Measurements from ENCODE around the gene CTNNA2.
"Not testable (repeated sequence)": the region's sequence is repeated elsewhere in the genome, so short reads cannot be mapped to it uniquely, and the experiment has no call there.

Gene CTNNA2

DNA sequence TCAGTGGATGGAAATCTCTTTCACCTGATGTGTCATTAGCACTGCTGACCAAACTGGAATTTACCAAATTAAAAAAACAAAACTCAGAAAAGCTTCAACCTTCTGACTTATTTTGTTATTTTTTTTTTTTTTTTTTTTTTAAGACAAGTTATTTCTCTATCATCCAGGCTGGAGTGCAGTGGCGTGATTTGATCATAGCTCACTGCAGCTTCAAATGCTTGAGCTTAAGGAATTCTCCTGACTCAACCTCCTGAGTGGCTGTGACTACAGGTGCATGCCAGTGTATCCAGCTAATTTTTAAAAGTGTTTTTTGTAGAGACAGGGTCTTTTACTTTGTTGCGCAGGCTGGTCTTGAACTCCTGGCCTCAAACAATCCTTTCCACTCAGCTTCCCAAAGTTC is 636.1 kb downstream of the CTNNA2 start:
- DNase-seq (ENCODE audit: low read depth): no peak

DNA sequence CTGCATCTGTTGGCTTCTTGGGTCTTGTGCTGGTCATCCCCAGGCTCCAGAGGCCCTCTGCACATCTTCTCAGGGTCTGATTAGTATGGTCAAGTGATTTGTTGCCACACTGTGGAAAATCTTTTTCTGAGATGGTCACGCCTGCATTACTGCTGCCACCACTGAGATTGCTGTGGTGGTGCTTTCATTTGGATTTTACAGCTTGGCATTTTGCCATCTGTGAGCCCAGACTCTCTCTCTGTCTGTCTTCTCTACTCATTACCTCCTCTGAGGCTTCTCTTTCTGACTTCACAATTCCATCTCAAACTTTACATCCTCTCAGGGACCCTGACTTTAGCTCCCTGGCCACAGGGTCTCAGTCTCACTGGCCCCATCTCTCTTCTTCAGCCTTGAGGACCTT is 637.1 kb downstream of the CTNNA2 start:
- no peak for DNase-seq (ENCODE audit: low read depth)

DNA sequence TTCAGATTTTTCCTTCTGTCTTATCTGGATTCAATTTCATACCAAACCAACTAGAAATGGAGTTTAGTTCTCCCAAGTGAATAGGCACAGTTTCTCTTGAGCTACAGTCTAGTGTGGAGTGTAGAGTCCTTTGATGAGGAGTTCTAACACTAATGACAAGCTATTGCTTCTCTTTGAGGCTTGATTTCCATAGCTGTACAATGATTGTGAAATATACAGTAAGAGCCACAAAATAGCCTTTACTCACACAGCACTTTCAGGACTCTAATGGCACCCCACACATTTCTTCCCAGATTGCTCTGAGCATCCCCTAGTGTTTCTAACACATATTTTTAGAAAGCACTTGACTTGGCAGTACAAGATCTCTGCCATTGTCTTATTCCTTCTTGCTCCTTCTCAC is 638.4 kb downstream of the CTNNA2 start:
- no peak for DNase-seq (ENCODE audit: low read depth)

DNA sequence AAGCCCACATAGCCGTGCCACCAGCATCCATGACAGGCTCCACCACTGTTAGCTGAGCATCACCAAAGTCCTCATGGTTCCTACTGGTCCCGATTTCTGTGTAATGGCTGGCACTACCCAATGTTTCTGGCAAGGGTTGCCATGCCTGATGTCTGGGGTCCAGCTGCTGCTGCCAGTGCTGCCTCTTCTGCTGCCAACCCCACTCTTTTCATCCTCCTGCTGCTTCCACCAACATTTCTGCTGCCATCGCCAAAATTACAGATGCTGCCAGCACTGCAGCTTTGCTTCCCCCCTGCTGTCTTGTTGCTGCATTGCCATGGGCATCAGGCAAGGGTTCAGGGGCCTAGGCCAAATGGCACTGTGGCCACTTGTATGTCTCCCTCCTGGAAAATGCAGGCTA is 638.8 kb downstream of the CTNNA2 start:
- no peak for DNase-seq (ENCODE audit: low read depth)

DNA sequence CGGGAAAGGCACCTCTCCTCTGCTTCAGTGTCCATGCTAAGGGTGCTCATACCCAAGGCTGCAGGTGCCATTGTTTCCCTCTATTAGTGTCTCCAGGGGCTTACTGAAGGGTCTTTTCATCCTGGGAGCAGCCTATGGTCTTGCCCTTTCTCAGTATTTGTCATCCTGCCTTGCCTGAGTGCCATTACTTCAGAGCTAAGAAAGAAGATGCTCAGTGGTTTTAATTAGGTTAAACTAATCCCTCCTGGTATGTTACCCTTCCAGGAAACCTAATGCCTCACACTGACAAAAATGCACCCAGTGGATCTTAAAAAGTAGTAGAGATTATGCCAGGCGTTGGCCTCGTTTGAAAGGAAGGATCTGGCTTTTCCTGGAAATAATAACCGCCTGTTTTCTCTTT is 640.3 kb downstream of the CTNNA2 start:
- no peak for DNase-seq (ENCODE audit: low read depth)

DNA sequence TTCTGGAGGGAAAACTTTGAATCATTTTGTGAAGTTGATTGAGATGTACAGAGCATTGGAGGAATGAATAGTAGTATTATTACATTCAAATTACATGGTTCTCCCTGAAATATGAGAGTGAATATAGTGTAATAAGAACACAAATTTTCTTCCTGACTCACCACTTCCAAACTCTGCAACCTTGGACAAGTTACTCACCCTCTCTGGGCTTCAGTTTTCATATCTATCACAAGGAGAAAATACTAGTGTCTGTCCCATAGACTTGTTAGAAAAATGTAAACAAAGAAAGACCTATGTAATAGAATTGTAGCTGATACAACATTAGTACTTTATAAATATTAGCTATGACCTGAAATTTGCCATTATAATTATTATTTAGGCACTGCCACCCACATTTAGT is 640.9 kb downstream of the CTNNA2 start:
- DNase-seq (ENCODE audit: low read depth): no peak

DNA sequence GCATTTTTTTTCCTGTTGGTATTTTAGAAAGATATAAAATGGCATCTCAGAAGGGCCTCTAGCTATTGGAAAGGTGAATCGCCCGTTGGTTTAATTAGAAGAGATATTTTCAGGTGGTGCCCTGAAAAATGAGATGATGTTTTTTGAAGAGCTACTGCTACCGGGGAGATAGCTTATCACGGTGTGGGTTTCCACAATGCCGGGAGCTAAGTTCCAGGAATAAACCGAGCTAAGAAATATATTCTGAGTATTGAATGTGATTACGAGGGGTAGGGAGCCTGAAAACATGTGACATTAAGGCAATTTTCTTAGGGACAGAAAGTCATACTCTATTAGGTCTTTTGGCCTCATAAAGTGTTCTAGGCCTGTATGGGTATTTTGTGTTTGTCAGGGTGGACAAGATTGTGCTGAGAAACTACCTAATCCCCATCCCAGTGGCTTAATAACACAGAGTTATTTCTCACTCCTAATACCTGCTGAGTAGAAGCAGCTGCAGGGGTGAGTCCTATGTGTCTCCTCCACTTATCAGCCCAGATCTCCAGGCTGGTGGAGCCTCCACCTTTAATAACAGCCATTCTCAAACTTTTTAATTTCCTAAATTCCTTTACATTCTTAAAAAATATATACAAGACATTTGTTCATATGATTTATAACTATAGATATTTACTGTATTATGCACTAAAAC is 641.5 kb downstream of the CTNNA2 start:
- DNase-seq (ENCODE audit: low read depth): no peak

DNA sequence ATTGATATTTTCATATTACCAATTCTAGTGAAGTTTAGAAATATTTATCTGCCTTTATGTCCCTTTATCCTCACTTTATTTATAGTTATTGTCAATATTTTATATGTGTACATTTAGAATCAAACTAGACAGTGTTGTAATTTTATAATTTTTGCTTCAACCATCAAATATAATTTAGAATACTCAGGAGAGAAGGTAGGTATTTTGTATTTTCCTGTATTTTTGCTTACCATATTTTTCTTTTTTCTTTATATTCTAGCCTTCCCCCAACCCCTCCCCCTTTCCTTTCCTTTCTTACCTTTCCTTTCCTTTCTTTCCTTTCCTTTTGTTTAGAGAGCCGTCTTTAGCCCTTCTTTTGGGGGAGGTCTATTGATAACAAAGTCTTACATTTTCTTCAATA is 651.5 kb downstream of the CTNNA2 start:
- DNase-seq (ENCODE audit: low read depth): no peak

DNA sequence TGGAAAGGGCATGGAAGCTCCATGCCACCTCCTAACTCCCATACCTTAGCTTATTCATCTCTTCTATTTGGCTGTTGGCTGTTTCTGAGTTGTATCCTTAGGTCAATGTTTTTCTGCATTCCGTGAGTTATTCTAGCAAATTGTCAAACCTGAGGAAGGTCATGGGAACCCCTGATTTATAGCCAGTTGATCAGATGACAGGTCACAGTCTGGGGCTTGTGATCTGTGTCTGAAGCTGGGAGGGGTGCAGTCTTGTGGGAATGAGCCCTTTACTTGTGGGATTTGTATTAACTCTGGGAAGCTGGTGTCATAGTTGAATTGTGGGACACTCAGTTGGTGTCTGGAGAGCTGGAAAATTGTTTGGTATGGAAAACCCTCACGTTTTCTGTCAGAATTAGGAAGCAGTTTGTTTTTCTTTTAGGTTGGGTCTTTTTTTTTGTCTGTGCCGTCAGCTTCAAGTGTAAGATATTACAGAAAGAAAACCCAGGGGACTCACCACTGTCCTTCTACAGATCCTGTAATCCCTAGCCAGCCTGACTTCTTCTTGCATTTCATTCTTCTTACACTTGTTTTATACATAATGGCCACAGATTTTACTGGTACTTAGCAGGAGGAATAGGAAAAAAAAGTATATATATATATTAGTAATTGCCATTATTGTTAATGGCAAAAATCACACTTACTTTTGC is 653.8 kb downstream of the CTNNA2 start:
- DNase-seq (ENCODE audit: low read depth): no peak

DNA sequence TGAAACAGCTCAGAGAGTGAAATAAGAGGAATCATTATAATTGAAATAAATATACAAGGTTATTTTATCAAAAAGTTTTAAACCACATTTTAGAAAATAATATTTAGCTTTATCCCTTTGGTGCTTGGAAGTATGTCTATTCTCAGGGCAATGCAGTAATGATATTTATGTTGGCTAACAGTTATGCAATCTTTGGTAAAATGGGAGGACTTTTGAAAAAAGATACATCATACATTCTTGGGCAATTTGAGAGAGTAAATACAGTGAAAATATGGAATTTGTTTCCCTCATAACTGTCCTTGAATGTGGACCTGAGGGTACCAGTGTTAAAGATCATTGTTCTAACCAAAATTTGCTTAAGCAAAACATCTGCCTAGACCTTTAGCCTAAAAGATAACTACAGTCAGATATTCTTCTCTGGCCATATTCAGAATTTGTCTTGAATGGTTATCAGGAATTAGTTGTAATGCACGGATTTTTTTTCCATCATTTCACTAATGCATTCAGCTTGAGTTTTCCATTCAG is 654.5 kb downstream of the CTNNA2 start:
- DNase-seq (ENCODE audit: low read depth): no peak

DNA sequence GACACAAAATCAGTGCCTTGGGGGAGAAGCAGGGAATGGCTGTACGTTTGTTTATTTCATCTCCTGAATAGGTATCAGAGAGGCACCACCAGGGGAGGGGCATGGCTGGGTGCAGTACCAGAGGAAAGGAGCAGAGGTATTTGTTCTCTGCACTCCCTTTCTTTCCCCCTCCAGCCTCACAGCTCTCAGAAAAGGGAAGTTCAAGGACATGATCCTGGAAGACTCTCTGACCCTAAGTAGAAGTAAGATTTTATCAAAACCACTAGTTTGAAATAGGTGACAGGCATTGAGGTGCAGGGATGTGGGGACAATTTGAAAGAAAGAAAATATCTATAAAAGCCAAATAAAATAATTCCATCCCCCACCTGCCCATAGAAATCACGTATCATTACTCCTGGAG is 655.2 kb downstream of the CTNNA2 start:
- DNase-seq (ENCODE audit: low read depth): no peak

DNA sequence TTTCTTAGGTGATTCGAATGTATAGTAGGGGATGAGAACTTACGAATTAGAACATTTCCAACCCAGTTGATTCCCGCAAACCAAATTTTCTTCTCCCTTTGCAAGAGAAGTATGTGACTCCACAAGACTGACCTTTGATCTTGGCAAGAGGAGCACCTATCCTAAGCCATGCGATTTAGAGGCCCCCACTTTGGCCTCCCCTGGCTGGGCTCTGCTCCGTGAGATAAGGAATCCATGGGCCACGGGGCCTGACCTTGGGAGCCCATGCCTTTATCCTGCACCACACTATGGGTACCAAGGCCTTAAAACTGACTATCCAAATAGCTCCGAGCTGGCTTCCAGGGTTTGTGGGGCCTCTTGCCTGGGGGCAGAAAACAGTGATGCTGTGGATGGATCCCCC is 656.0 kb downstream of the CTNNA2 start:
- no peak for DNase-seq (ENCODE audit: low read depth)

DNA sequence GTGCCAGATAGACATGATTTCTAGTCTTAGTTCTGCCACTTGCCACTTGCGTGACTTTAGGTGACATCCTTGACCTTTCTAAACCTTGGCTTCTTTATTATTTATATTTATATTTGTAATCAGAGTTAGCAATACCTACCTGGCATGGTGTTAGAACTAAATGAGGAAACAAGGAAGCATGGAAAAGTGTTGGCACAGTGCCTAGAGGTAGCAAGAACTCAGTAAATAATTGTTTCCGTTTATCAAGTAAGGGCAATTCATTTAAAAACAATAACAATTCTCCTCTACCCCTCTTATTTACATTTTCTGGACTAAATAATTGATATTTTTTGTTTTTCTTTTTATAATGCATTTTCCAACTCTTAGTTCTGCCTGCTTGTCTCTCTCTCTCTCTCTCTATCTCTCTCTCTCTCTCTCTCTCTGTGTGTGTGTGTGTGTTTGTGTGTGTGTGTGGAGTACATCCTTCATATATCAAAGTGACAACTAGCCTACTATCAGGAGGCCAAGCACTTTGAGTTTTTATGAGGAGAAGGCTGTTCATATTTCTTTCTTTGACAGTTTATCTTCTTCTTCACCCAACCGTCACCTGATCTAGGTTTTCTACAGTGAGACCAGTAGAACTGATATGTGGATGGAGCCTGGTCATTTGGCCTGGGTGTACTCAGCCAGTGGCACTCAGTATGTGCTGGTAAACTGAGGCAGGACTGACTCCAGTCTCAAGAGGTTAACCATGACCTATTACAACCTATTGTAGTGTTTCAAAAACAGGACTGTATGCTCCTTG is 657.2 kb downstream of the CTNNA2 start:
- DNase-seq (ENCODE audit: low read depth): no peak

DNA sequence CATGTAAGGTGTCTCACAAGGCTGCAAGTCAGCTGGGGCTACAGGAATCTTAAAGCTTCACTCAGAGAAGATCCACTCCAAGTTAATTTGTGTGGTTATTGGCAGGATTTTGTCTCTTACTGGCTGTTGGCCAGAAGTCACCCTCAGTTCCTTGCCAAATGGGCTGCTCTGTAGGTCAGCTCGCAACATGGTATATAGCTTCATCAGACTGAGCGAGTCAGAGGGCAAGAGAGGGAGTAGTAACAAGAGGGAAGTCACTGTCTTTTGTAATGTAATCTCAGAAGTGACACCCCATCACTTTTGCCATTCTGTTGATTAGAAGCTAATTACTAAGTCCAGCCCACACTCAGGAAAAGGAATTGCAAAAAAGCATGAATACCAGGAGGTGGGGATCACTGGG is 672.2 kb downstream of the CTNNA2 start:
- no peak for DNase-seq (ENCODE audit: low read depth)

DNA sequence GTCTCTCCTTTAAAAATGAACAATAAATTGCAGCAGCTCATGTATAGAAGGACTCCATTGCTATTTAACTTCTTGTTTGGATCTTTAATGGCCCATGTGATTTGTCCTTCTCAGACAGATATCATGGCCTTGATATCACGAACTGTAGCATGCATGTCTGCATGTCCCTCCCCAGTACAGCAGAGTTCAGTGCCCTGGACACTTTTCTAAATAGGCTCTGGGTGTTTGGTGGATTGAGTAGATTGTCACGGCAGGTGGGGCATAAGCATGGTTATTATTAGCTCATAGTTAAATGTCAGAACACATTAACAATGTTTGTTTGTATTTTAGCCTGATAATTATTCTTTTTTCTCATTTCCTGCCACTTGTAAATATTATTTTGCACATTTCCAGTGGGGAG is 673.4 kb downstream of the CTNNA2 start:
- DNase-seq (ENCODE audit: low read depth): no peak

DNA sequence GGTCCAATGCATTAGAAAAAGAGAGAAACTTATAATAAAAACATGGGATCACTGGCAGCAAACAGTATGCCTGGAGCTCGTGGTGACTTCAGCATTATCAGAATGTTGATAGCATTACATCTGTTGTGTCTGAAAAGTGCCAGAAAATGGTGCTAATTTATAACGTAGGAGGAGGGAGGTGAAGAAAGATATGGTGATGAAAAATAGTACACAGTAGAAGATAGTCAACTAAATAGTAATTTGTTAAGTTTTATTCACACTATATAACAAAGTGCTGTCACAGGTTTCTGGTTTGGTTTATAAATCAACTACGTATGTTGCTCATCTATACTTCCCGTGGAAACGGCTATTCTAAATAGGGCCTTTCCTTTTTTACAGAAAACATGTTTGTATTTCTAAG is 674.3 kb downstream of the CTNNA2 start:
- DNase-seq (ENCODE audit: low read depth): no peak

DNA sequence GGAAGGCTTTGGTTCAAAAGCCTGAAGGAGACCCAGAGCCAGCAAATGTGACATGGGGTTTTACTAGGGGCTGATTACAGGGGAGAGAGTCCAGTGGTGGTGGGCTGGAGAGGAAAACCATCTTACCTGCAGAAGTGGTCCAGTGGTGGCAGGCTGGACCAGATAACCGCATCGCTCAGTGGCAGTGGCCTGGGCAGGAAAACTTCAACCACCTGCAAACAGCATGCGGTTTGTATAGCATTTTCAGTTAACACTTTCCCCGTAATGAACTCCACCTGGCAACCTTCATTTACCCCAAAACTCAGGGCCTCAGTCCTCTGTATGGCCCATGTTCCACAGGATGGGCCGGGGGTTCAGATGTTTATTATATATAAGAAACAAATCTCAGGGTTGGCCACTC is 677.3 kb downstream of the CTNNA2 start:
- DNase-seq (ENCODE audit: low read depth): no peak

DNA sequence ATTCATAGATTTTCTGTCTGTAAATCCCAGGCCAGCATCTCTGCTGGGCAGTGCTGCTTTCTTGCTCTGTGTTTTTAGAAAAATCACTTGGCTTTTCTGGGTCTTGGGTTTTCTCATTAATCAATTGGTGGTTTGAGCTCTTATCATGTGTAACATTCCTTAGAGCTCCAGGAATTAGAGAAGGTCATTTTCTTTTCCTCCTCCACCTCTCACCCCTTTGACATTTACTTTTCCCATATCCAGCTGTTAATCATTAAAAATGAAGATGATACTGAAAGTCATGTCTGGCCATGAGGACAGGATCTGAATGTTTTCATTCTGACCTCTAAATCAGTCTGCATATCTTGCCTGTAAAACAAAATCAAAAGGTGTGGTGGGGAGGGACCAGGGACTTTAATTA is 680.7 kb downstream of the CTNNA2 start:
- no peak for DNase-seq (ENCODE audit: low read depth)

DNA sequence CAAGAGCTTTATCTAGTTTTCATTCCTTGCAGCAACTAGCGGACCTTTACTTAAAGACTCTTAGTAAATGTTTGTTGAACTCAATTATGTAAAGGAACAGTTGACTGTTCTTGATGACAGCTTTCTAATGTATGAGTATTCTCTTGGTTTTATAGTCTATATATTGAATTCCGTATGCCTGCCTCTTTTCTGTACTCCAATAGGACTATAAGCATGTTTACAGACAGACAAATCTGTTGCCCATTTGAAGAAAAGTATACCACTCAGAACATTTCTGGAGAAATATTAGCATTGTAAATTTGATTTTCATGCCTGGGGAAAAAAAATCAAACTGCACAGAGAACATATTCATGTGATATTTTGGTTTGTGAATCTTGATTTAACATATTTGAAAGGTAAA is 682.2 kb downstream of the CTNNA2 start:
- no peak for DNase-seq (ENCODE audit: low read depth)

DNA sequence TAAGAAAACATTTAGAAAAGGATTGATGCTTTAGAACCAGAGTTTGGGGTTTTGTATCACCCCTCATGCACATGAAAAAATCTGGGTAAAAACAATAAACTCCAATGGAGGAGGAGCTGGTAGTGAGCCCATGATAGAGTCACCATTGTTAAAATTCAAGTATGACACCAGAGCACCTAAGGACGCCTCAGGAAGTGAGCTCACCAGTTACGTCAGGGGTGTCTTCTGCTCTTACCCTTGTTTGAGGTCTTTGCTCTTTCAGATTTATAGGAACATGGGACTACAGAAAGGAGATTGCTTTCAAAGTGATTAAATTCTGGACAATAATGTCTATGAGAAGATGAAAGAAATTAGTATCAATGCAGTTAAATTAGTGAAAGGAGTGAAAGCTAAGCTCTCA is 685.2 kb downstream of the CTNNA2 start:
- DNase-seq (ENCODE audit: low read depth): no peak

DNA sequence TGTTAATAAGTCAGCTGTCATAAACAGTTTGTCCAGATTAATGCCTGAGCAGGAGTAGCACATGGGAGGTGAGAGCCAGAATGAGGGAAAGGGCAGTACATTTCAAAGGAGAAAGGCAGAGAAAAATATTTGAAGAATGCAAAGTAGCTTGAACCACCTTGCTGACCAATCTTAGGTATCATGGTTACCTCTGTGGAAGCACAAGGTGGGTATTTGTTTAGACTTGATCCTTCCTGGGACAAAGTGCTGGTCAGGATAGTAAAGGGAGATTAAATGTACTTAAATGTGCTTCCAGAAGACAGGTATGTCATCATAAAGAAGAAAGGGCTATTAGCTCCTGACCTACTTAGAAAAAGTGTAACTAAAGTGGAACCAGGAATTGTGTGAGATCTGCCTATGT is 686.7 kb downstream of the CTNNA2 start:
- DNase-seq (ENCODE audit: low read depth): no peak

DNA sequence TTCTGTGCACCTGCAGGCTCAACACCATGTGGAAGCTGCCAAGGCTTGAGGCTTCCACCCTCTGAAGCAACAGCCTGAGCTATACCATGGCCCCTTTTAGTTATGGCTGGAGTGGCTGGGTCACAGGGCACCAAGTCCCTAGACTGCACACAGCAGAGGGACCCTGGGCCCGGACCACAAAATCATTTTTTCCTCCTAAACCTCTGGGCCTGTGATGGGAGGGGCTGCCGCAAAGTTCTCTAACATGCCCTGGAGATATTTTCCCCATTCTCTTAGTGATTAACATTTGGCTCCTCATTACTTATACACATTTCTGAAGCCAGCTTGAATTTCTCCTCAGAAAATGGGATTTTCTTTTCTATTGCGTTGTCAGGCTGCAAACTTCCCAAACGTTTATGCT is 691.1 kb downstream of the CTNNA2 start:
- not testable (repeated sequence) for DNase-seq (ENCODE audit: low read depth)

DNA sequence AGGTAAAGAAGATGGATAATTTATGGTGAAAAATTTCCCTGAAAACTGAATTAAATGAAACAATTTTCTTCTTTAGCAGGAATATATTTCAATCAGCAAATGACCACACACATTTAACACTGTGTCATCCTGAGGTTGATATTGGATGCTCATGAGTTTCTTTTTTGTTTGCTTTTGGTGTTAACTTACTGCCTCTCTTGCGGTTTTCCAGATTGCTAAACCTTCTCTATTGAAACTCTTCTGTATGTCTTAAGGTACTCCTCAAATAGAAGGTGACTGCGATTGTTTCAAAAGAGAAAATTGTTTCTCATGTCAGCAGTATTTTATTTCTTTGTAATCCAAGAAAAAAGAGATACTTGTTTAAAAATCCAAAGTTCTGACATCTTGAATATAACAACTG is 692.6 kb downstream of the CTNNA2 start:
- no peak for DNase-seq (ENCODE audit: low read depth)
